Endothelial cell of umbilical vein (primary cell): ENCODE results near the gene PDHA1. TPM values are rescaled to one million over a fixed set of nuclear protein-coding genes. Genes with fewer than 3 reads are reported as not detected.

Experiments used
- BruUV-seq: library from RNA; stranded (reverse); fragments of 400-500 nt; replicated peaks from 2 replicates; lab custom pipeline; 2021; lab: Mats Ljungman, UMichigan
- CTCF ChIA-PET: fragments of 300-600, 350-600 bp; sonication (Branson Sonifier 250); formaldehyde crosslinking; loops from one replicate; lab custom pipeline; 2021; ENCODE audit warnings: antibody characterized with exemption, inconsistent platforms; lab: Charles Lee
- POLR2A ChIA-PET: fragments of 300-600, 350-600 bp; sonication (Branson Sonifier 250); formaldehyde crosslinking; loops from one replicate; lab custom pipeline; 2021; ENCODE audit warnings: antibody characterized with exemption, inconsistent platforms; lab: Charles Lee
- DNase-seq: peaks from one replicate; pipeline ENCODE4 v3.0.0-alpha.2; 2011; ENCODE audit warnings: low read depth, low spot score
- FAIRE-seq: peaks from 2 replicates; lab custom pipeline; 2011; peaks lifted over from hg19 to GRCh38; lab: Jason Lieb, UNC
- H2AFZ ChIP-seq: 2 replicates; pipeline ENCODE4 v1.6.0; 2012; ENCODE audit warnings: low read depth, low read length, control low read depth, inconsistent platforms
- H3K27ac ChIP-seq: 2 replicates; pipeline ENCODE4 v1.5.1; 2011; ENCODE audit warnings: low read depth, mild to moderate bottlenecking, control low read depth, low read length, moderate library complexity; ENCODE audit not compliant: insufficient read depth
- H3K27me3 ChIP-seq, 2 experiments: 2 replicates each; pipeline versions ENCODE4 v1.6.0 to v1.6.1; 2011; ENCODE audit warnings: low read length in 2 of 2, mixed read lengths in 1 of 2; ENCODE audit not compliant: control insufficient read depth in 2 of 2, insufficient read depth in 2 of 2
- H3K36me3 ChIP-seq, 2 experiments: 2 replicates in 1 of 2; 3 replicates in 1 of 2; pipeline ENCODE4 v1.5.1; 2011; ENCODE audit warnings: low read length in 2 of 2, mild to moderate bottlenecking in 1 of 2, moderate library complexity in 1 of 2; ENCODE audit not compliant: control insufficient read depth in 2 of 2, insufficient read depth in 2 of 2; ENCODE audit errors: extremely low read depth in 1 of 2
- H3K4me1 ChIP-seq: 3 replicates; pipeline ENCODE4 v1.5.1; 2011; ENCODE audit warnings: mild to moderate bottlenecking, low read length; ENCODE audit not compliant: control insufficient read depth, insufficient read depth; ENCODE audit errors: extremely low read depth
- H3K4me2 ChIP-seq: 2 replicates; pipeline ENCODE4 v1.6.1; 2011; ENCODE audit warnings: low read length, control low read depth, mixed read lengths; ENCODE audit not compliant: insufficient read depth
- H3K4me3 ChIP-seq, 3 experiments: fragments of 200-600 bp in 1 of 3; sonication (generic), shearing (Covaris generic) in 1 of 3; replicated peaks in 1 of 3; 2 replicates each; pipeline ENCODE4 v1.5.1; 2011 to 2016; ENCODE audit warnings: control low read depth in 3 of 3, low read length in 3 of 3, mild to moderate bottlenecking in 2 of 3, inconsistent platforms in 1 of 3, low read depth in 1 of 3, moderate library complexity in 1 of 3; ENCODE audit not compliant: insufficient read depth in 1 of 3
- H3K79me2 ChIP-seq: 2 replicates; pipeline ENCODE4 v1.6.0; 2012; ENCODE audit warnings: low read length, inconsistent platforms; ENCODE audit not compliant: control insufficient read depth, insufficient read depth
- H3K9ac ChIP-seq: replicated peaks from 2 replicates; pipeline ENCODE3; 2011; ENCODE audit warnings: low read length, control low read depth; ENCODE audit not compliant: insufficient read depth; ENCODE audit errors: extremely low read depth
- H3K9me1 ChIP-seq: replicated peaks from 3 replicates; pipeline ENCODE4 v1.6.0; 2011; ENCODE audit warnings: mild to moderate bottlenecking, low read length; ENCODE audit not compliant: control insufficient read depth, insufficient read depth; ENCODE audit errors: extremely low read depth
- H3K9me3 ChIP-seq: replicated peaks from 2 replicates; pipeline ENCODE4 v1.5.1; 2012; ENCODE audit warnings: low read length, inconsistent platforms; ENCODE audit not compliant: control insufficient read depth, insufficient read depth
- H4K20me1 ChIP-seq: replicated peaks from 2 replicates; pipeline ENCODE3; 2011; ENCODE audit warnings: mild to moderate bottlenecking, low read length; ENCODE audit not compliant: control insufficient read depth, insufficient read depth; ENCODE audit errors: extremely low read depth
- CTCF ChIP-seq, 2 donors: IDR thresholded peaks; 1 replicate in 1 of 2; 2 replicates in 1 of 2; pipeline ENCODE4 v1.5.1; 2011; ENCODE audit warnings: low read length in 2 of 2, mild to moderate bottlenecking in 2 of 2, moderate library complexity in 2 of 2, control low read depth in 1 of 2, inconsistent platforms in 1 of 2, low read depth in 1 of 2; ENCODE audit not compliant: insufficient read depth in 1 of 2; ENCODE audit errors: extremely low read depth in 1 of 2
- EZH2 ChIP-seq: IDR thresholded peaks from 2 replicates; pipeline ENCODE4 v1.6.1; 2012; ENCODE audit warnings: borderline replicate concordance, low read depth, mild to moderate bottlenecking, moderate library complexity, low read length, inconsistent platforms; ENCODE audit not compliant: severe bottlenecking
- FOS ChIP-seq: IDR thresholded peaks from 2 replicates; pipeline ENCODE4 v1.6.1; 2011; ENCODE audit warnings: mild to moderate bottlenecking, low read length, moderate library complexity, borderline replicate concordance; ENCODE audit not compliant: insufficient read depth
- GATA2 ChIP-seq: IDR thresholded peaks from 2 replicates; pipeline ENCODE4 v1.7.0; 2011; ENCODE audit warnings: low read depth, mild to moderate bottlenecking, moderate library complexity, mixed read lengths, low read length; ENCODE audit not compliant: insufficient read length, insufficient read depth
- JUN ChIP-seq: IDR thresholded peaks from 2 replicates; pipeline ENCODE4 v1.6.1; 2011; ENCODE audit warnings: borderline replicate concordance, low read depth; ENCODE audit not compliant: insufficient read length, insufficient read depth
- MAX ChIP-seq: IDR thresholded peaks from 2 replicates; pipeline ENCODE4 v1.6.1; 2011; ENCODE audit not compliant: insufficient read depth, insufficient read length
- MYC ChIP-seq: IDR thresholded peaks from one replicate; pipeline ENCODE4 v1.6.1; 2011; ENCODE audit warnings: mild to moderate bottlenecking, low read depth, low read length
- POLR2A ChIP-seq: IDR thresholded peaks from 2 replicates; pipeline ENCODE4 v1.6.1; 2012; ENCODE audit warnings: low read depth, mild to moderate bottlenecking, control low read depth, low read length
- POLR2AphosphoS5 ChIP-seq: IDR thresholded peaks from 2 replicates; pipeline ENCODE4 v1.6.1; 2012; ENCODE audit warnings: low read depth, mild to moderate bottlenecking, control low read depth, low read length, moderate library complexity; ENCODE audit not compliant: insufficient read depth
- dilution Hi-C: fragments of 300-500 bp; cut with MboI; formaldehyde crosslinking; loops from one replicate; pipeline ENCODE4 v1.15.0; 2019; ENCODE audit warnings: low sequenced_read_pairs; ENCODE audit not compliant: extremely low pct_ligation_motif_present
- intact Hi-C: fragments of 100-400 bp; cut with micrococcal nuclease; formaldehyde crosslinking; loops from one replicate; pipeline ENCODE4 v1.10.0; 2022
- polyA plus RNA-seq, 4 experiments: library from polyadenylated mRNA; depleted of rRNA in 3 of 4; stranded (reverse) in 3 of 4; unstranded in 1 of 4; fragments of >200 nt; gene quantifications; 2 replicates each; pipeline versions ENCODE4 v1.2.1 to v1.2.3, GENCODE V29; 2011 to 2012; ENCODE audit warnings: missing spikeins in 1 of 4
- total RNA-seq: library from RNA; stranded (reverse); gene quantifications from 2 replicates; pipeline ENCODE4 v1.2.3, GENCODE V29; 2021

The PDHA1 gene
- total and polyA plus RNA-seq, 2 donors (not counting 3 experiments of a cell fraction or from before 2014, with no cell fraction given) = 76.8 to 138 TPM

- Histone ChIP-seq H3K9ac (no peak overlapping the region), H3K27ac (no peak overlapping the region), H3K9me3 (no peaks in the 10 kb centered on the region), H3K36me3 (no peaks in the 10 kb centered on the region), H3K27me3 (no peaks in the 10 kb centered on the region), H3K4me3 (no peak overlapping the region), H3K79me2 (no peaks in the 10 kb centered on the region), H3K4me2 (no peak overlapping the region), H2AFZ (no peak overlapping the region), H3K9me1 (no peaks in the 10 kb centered on the region), H3K4me1 (no peaks in the 10 kb centered on the region), H4K20me1 (no peaks in the 10 kb centered on the region)
- POLR2A ChIA-PET = no interaction called here
- dilution Hi-C loops (no loop called here), intact Hi-C loops (no loop called here)
- no TSS peak for BruUV-seq
- no peak for DNase-seq
- CTCF ChIA-PET = interaction anchor here (0.7 to 1.5 kb wide), 3 partner anchors 9 to 1168 kb away, joined by 3 to 5 read pairs (median 3); no protein-coding TSS in a partner anchor
- TF ChIP-seq CTCF (IDR thresholded peaks at IDR 0.05; ENCODE audit: extremely low read depth in 1 of 2, insufficient read depth in 1 of 2, low read depth in 1 of 2, low read length in 2 of 2) = no peak
- TF ChIP-seq EZH2 = no peak
- TF ChIP-seq POLR2AphosphoS5 = no peak
- TF ChIP-seq MAX = no peak
- no peak for TF ChIP-seq FOS
- TF ChIP-seq MYC = no peak
- no peak for TF ChIP-seq GATA2
- no peak for TF ChIP-seq POLR2A
- TF ChIP-seq JUN = no peak
- no peak for FAIRE-seq
These were observed 48.4 kb downstream of the PDHA1 start for GRCh38 chrX:19392078-19392477.
